ENCODE data around the gene IL36A.

The IL36A gene

DNA sequence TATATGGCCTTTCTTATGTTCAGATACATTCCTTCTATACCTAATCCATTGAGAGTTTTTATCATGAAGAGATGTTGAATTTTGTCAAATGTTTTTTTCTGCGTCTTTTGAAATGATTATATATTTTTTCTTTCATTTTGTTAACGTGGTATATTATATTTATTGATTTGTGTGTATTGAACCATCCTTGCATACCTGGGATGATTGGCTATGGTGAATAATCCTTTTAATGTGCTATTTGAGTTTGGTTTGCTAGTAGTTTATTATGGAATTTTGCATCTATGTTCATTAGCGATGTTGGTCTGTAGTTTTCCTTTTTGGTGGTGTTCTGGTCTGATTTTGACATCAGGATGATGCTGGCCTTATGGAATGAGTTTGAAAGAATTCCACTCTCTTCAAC is 15.6 kb upstream of the IL36A start:
- no peak for TF ChIP-seq GATA1 (IDR thresholded peaks at IDR 0.05; ENCODE audit: low read depth, low read length)
- no peak for TF ChIP-seq POLR2A (IDR thresholded peaks at IDR 0.05; ENCODE audit: low read length)
- no peak for DNase-seq

DNA sequence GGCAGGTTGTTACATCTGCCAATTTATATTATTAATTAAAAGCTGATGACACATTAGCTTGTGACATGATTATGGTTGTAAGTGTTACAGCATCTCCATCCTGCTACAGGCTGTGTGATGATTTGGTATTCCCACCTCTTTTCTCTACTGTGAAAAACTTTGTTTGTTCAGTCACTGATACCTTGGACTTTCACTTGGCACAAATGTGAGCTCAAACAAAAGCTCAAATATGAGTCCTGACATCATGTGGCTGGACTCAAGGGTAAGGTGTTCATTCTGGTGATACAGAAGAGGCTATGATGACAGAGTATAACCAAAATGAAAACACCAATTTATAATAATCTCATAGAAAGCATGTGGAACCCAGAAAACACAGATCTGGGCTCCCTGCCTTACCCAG is 11.4 kb upstream of the IL36A start:
- no peak for TF ChIP-seq POLR2A (IDR thresholded peaks at IDR 0.05; ENCODE audit: low read length)
- no peak for TF ChIP-seq GATA1 (IDR thresholded peaks at IDR 0.05; ENCODE audit: low read depth, low read length)

DNA sequence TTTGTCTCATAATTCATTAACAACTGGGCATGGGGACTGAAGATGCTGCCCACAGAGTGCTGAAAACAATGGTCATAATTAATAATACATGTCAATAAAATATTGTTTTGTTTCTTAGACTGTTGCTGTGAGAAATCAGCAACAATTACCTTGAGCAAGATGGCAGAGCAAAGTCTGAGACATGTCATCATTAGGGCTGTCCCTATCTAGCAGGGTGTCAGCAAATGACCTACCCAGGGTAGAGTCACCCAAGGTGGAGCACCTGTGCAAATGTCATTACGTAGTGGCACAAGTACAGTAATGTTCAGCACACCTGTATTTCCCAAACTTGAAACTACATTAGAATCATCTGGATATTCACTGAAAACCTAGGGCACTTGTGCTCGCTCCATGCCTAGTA is 10.6 kb upstream of the IL36A start:
- no peak for DNase-seq

More for the DNA sequence above, 11.4 kb upstream of the IL36A start:
- no peak for DNase-seq

DNA sequence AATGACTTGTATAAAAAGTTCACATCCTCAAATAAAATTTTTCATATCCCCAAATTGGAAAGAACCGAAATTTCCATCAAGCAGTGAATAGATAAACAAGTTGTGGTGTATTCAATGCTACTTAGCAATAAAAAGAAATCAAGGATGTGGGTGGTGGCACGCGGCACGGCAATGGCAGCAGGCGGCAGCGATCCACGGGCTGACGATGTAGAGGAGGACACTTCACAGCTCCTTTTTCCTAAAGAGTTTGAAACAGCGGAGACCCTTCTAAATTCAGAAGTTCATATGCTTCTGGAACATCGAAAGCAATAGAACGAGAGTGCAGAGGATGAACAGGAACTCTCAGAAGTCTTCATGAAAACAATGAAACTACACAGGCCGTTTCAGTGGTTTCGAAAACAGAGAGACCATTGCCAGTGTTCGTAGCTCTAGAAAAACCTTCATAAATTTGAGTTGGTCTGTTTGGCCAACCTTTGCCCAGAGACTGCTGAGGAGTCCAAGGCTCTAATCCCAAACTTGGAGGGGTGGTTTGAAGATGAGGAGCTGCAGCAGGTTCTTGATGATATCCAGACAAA is 9.8 kb upstream of the IL36A start:
- no peak for DNase-seq
- no peak for TF ChIP-seq GATA1 (IDR thresholded peaks at IDR 0.05; ENCODE audit: low read depth, low read length)
- TF ChIP-seq POLR2A (IDR thresholded peaks at IDR 0.05; ENCODE audit: low read length) = no peak

More for the DNA sequence above, 10.6 kb upstream of the IL36A start:
- TF ChIP-seq GATA1 (IDR thresholded peaks at IDR 0.05; ENCODE audit: low read depth, low read length) (no peak), POLR2A (IDR thresholded peaks at IDR 0.05; ENCODE audit: low read length) (no peak)

DNA sequence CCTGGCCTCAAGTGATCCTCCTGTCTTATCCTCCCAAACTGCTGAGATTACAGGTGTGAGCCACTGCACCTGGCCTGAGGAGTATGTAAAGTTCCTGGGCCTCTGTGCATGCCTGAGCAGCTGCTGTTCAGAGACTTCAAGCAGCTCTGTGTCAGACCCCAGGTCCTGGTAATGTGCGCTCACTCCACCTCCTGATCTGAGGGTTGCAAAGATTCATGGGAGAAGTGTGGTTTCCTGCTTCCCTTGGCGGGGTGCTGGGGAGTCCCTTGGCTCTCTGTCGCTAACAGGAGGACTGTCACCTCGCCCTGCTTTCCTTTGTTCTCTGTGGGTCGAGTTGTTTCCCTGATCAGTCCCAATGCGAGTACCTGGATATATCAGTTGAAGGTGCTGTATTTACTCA is 8.6 kb upstream of the IL36A start:
- no peak for DNase-seq
- no peak for TF ChIP-seq POLR2A (IDR thresholded peaks at IDR 0.05; ENCODE audit: low read length)
- TF ChIP-seq GATA1 (IDR thresholded peaks at IDR 0.05; ENCODE audit: low read depth, low read length) = no peak

DNA sequence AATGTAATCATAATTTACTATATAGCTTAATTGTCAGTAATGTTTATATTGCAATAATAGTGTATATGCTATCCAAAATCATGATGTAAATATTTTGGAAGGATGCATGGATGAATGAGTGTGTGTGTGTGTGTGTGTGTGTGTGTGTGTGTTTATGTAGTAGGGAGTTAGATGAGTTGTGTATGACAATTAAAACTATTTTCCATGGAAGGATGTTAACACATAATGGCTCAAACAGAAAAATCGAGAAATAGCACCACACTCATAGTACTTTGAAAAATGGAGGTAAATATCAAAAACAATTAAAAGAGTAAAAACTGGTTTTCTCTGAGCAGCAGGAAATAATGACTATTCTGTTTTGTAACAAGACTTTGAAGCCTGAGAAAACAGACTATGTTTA is 8.1 kb upstream of the IL36A start:
- no peak for DNase-seq
- TF ChIP-seq GATA1 (IDR thresholded peaks at IDR 0.05; ENCODE audit: low read depth, low read length) (no peak), POLR2A (IDR thresholded peaks at IDR 0.05; ENCODE audit: low read length) (no peak)

DNA sequence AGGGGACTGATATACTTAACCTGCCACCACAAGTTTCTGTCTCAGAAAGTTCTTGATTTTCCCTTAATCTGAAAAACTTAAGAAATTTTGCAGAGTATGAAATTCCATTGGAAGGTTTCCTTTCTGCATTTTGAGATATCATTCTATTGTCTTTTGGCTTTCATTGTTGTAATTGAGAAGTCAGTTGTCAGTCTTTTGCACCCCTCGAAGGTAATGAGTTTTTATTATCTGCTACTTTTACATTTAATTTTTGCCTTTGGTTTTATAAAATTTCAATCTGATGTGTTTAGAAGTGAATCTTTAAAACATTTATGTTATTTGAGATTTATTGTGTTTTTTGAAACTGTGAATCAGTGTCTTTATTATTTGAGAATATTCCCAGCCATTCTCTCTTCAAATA is 4.8 kb upstream of the IL36A start:
- TF ChIP-seq POLR2A (IDR thresholded peaks at IDR 0.05; ENCODE audit: low read length) = no peak
- TF ChIP-seq GATA1 (IDR thresholded peaks at IDR 0.05; ENCODE audit: low read depth, low read length) = no peak
- peak; percentile 14 to 15 for DNase-seq

DNA sequence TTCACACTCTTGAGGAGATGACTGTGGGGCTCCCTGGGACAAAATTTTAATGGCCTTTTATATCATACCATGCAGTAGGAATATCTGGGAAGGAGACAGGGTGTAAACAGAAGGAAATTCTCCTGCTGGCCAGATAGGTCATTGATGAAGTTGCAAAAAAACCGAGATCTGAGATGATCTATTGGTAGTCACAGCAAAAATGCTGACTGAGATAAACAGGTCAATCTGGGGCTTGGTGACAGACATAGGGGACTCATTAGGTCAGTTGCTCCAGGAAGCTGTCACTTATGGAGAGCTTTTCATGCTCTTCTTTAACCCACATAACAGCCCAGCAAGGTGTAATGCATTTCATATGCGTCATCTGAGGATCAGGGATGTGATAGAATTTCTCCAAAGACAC is 2.6 kb upstream of the IL36A start:
- no peak for DNase-seq
- TF ChIP-seq GATA1 (IDR thresholded peaks at IDR 0.05; ENCODE audit: low read depth, low read length) = no peak
- TF ChIP-seq POLR2A (IDR thresholded peaks at IDR 0.05; ENCODE audit: low read length) = no peak

DNA sequence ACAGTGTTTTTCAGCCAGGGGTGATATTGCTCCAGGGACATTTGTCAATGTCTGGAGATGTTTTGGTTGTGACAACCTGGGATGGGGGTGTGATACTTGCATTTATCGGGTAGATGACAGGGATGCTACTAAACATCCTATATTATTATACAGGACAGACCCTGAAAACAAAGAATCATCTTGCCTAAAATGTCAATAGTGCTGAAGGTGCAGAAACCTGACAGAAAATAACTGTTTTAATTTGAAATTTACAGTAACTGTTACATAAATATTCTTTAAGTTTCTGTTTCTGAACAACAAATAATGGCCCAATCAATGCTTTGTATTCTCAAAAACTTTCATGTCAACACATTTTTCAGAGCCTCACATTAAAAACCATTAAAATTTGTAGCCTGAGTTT is 2.0 kb downstream of the IL36A start:
- TF ChIP-seq GATA1 (IDR thresholded peaks at IDR 0.05; ENCODE audit: low read depth, low read length) = no peak
- TF ChIP-seq POLR2A (IDR thresholded peaks at IDR 0.05; ENCODE audit: low read length) = no peak
- DNase-seq = no peak

DNA sequence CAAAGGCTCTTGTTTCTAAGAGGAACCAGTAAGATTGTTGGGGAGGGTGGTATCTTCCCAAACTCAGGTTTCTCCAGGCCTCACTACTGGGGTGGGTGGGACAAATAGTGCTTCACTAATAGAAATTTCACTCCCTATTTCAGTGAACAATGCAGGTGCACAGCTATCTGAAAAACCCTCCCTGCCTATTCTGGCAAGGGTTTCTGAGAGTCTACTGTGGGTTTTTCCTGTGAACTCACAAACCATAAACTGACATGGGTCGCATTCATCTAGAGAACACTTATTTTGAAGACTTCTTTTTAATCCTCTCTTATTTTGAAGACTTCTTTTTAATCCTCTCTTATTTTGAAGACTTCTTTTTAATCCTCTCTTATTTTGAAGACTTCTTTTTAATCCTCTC is 4.4 kb downstream of the IL36A start:
- DNase-seq = no peak
- TF ChIP-seq POLR2A (IDR thresholded peaks at IDR 0.05; ENCODE audit: low read length) = no peak
- TF ChIP-seq GATA1 (IDR thresholded peaks at IDR 0.05; ENCODE audit: low read depth, low read length) = no peak

DNA sequence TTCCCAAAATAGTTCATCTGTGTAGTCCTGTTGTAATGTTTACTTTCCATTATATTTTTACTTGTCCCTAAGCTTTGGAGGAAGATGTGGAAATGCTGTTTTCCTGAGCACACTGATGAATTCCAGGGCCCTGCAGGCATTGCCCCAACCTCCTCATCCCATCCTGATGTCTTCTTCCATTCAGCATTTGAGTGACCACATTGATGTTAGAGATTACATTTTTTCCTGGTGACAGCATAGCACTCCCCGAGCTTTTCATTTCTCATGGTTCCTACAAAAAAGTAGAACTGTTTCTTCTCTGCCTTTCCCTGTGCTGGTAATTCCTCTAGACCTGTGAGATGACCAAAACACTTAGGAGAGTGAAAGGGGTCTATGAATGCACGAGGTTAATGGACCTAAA is 4.8 kb downstream of the IL36A start:
- TF ChIP-seq POLR2A (IDR thresholded peaks at IDR 0.05; ENCODE audit: low read length) (no peak), GATA1 (IDR thresholded peaks at IDR 0.05; ENCODE audit: low read depth, low read length) (no peak)
- DNase-seq = no peak

DNA sequence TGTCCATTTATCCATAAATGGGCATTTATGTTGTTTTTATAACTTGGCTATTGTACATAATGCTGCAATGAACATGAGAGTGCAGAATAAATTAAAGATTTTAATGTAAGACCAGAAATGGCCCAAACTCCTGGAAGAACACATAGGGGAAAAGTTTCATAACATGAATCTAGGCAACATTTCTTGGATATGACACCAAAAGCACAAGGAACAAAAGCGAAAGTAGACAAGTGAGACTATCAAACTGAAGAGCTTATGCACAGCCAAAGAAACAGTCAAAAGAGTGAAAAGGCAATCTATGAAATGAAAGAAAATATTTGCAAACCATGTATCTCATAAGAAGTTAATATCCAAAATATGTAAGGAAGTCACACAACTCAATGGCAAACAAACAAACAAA is 5.8 kb downstream of the IL36A start:
- peak in 1 of 2 experiments; percentile 33 for DNase-seq
- TF ChIP-seq GATA1 (IDR thresholded peaks at IDR 0.05; ENCODE audit: low read depth, low read length) (no peak), POLR2A (IDR thresholded peaks at IDR 0.05; ENCODE audit: low read length) (no peak)

DNA sequence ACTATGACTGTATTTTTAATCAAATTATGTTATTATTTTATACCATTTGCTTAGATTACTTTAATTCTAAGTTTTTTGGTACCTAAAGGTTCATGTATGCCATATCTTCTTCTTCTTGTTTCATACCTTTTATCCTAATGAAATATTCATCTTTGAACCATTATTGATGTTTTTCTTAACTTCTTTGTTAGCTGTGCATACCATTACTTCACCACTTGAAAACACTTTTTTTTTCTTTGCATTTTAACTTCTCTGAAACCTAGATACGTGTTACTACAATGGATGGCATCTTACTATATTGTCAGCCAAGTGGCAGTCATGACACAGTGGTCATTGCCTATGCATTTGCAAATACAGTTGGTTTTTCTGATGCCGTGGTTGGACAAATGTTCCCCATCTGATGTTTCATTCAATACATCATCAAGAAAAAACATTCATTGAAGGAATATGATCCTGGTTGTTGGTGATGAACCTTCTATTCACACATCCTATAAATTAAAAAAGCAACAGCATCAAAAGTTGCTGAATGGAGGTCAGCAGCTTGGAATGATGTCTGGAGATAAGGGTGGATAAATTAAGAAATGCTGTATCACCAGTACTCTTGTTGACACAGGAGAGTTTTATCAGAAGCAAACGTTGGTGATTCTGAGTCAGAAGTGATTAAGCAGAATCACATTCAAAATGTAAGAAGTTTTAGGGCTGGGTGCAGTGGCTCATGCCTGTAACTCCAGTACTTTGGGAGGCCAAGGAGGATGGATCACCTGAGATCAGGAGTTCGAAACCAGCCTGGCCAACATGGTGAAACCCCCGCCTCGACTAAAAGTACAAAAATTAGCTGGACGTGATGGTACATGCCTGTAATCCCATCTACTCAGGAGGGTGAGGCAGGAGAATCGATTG is 7.4 kb downstream of the IL36A start:
- DNase-seq = peak; percentile 88
- no peak for TF ChIP-seq POLR2A (IDR thresholded peaks at IDR 0.05; ENCODE audit: low read length)
- no peak for TF ChIP-seq GATA1 (IDR thresholded peaks at IDR 0.05; ENCODE audit: low read depth, low read length)

DNA sequence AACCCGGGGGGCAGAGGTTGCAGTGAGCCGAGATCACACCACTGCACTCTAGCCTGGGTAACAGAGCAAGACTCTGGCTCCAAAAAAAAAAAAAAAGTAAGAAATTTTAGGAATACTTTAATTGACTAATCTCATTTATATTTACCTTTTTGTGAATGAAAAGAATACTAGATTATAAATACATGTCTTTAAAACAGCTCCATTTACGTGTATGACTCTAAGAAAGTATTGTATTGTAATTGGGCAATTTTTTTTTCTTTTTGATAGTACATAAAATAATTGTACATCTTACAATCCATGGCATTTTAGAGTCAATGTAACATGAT is 8.0 kb downstream of the IL36A start:
- DNase-seq = no peak
- no peak for TF ChIP-seq POLR2A (IDR thresholded peaks at IDR 0.05; ENCODE audit: low read length)
- no peak for TF ChIP-seq GATA1 (IDR thresholded peaks at IDR 0.05; ENCODE audit: low read depth, low read length)

DNA sequence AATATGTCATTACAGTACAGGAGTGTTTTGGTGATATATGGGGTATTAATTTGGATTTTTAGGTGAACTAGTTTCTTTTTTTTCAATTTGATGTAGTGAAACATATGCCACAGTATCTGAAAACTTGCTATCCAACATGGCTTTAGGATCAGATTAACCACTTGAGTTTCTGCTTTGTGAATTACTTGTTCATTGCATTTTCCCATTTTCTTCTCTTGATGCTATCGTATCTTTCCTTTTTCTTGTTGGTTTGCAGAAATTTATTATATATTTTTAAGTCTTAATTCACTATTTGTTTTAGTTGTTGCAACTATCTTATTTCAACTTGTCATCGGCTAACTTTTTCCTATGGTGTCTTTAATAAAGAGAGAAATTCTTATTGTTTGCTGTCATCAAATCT is 8.8 kb downstream of the IL36A start:
- peak in 1 of 2 experiments; percentile 42 for DNase-seq
- no peak for TF ChIP-seq GATA1 (IDR thresholded peaks at IDR 0.05; ENCODE audit: low read depth, low read length)
- TF ChIP-seq POLR2A (IDR thresholded peaks at IDR 0.05; ENCODE audit: low read length) = no peak

Measured in erythroblast (primary cell).